Nucleus accumbens (tissue), 56 donors: ENCODE results near the gene HSFX3.
A peak's percentile ranks its signal among the peaks of the same experiment; 100 is the strongest.
"Not testable (repeated sequence)": the region's sequence is repeated elsewhere in the genome, so short reads cannot be mapped to it uniquely, and the experiment has no call there.

ENCODE experiments used
- DNase-seq, 56 donors: peaks; one replicate each; lab custom pipeline; 2025; lab: John Stamatoyannopoulos, UW

HSFX3 gene

GRCh38 chrX:149549701-149550100, at the start of gene HSFX3:
Gene HSFX3, minus strand, starts transcription at chrX:149549924. Its CDS starts 72 bp downstream, at chrX:149549852.
- not testable (repeated sequence) for DNase-seq

GRCh38 chrX:149598603-149599002, 48.9 kb upstream of the HSFX3 start:
- DNase-seq = not testable (repeated sequence)

- DNase-seq = not testable (repeated sequence)
These were observed 46.2 kb upstream of the HSFX3 start for GRCh38 chrX:149595943-149596342.

GRCh38 chrX:149595214-149595613, 45.5 kb upstream of the HSFX3 start, which contains the start of gene HSFX2:
Gene HSFX2, minus strand, starts transcription at chrX:149595314. Its CDS starts 614 bp downstream, at chrX:149594700.
- not testable (repeated sequence) for DNase-seq

GRCh38 chrX:149590993-149591392, 41.3 kb upstream of the HSFX3 start:
- not testable (repeated sequence) for DNase-seq

GRCh38 chrX:149587359-149587758, 37.6 kb upstream of the HSFX3 start, which contains the start of gene MAGEA9B:
Gene MAGEA9B, minus strand, starts transcription at chrX:149587459. Its CDS starts 4,280 bp downstream, at chrX:149583179.
- DNase-seq = not testable (repeated sequence)

- not testable (repeated sequence) for DNase-seq
These were observed 35.9 kb upstream of the HSFX3 start for GRCh38 chrX:149585631-149586030.

GRCh38 chrX:149573456-149573855, 23.7 kb upstream of the HSFX3 start:
- not testable (repeated sequence) for DNase-seq

- no peak for DNase-seq
These were observed 23.0 kb upstream of the HSFX3 start for GRCh38 chrX:149572743-149573142.

- DNase-seq = no peak
These were observed 22.0 kb upstream of the HSFX3 start for GRCh38 chrX:149571770-149572169.

GRCh38 chrX:149570668-149571067, 20.9 kb upstream of the HSFX3 start:
- DNase-seq = no peak

GRCh38 chrX:149569770-149570169, 20.0 kb upstream of the HSFX3 start:
- DNase-seq = no peak

GRCh38 chrX:149568701-149569296, 19.1 kb upstream of the HSFX3 start:
- peak in 1 of 56 donors; percentile 1 for DNase-seq

- DNase-seq = no peak
These were observed 18.1 kb upstream of the HSFX3 start for GRCh38 chrX:149567621-149568417.

GRCh38 chrX:149563359-149563758, 13.6 kb upstream of the HSFX3 start:
- DNase-seq = no peak

- not testable (repeated sequence) for DNase-seq
These were observed 5.5 kb upstream of the HSFX3 start for GRCh38 chrX:149555251-149555650.

- DNase-seq = not testable (repeated sequence)
These were observed 2.2 kb upstream of the HSFX3 start for GRCh38 chrX:149551939-149552248.

- DNase-seq = not testable (repeated sequence)
These were observed 1.7 kb upstream of the HSFX3 start for GRCh38 chrX:149551245-149551938.

GRCh38 chrX:149550454-149550853, 730 bp upstream of the HSFX3 start:
- DNase-seq = not testable (repeated sequence)

- DNase-seq = not testable (repeated sequence)
These were observed 1.9 kb downstream of the HSFX3 start for GRCh38 chrX:149547782-149548181.

GRCh38 chrX:149546962-149547361, 2.8 kb downstream of the HSFX3 start:
- DNase-seq = not testable (repeated sequence)
